Activated T-helper 1 cell treated with anti-CD3 and anti-CD28 coated beads, Interleukin-12 subunit alpha, Interleukin-12 subunit beta, Interleukin-2, Interleukin-4 antibody, amounts not matched to agents 30 ng/mL and 10 ng/mL and 1 ng/mL, durations not matched to agents 14 hours and 24 hours and 36 hours (primary cell): ENCODE results near the gene REXO4. TPM values are rescaled to one million over a fixed set of nuclear protein-coding genes. Genes with fewer than 3 reads are reported as not detected.

ENCODE experiments used
- DNase-seq: peaks from one replicate; pipeline ENCODE4 v3.0.0; 2021; ENCODE audit warnings: low spot score
- H3K27ac Mint-ChIP-seq: one replicate; pipeline ENCODE4 v1.8.0; 2021; ENCODE audit warnings: mild to moderate bottlenecking, mixed read lengths
- H3K27me3 Mint-ChIP-seq: one replicate; pipeline ENCODE4 v1.8.0; 2022; ENCODE audit warnings: mild to moderate bottlenecking, moderate library complexity, mixed read lengths; ENCODE audit not compliant: insufficient read depth
- H3K36me3 Mint-ChIP-seq: one replicate; pipeline ENCODE4 v1.8.0; 2021; ENCODE audit warnings: low read depth, mixed read lengths
- H3K4me1 Mint-ChIP-seq: one replicate; pipeline ENCODE4 v1.8.0; 2021; ENCODE audit warnings: low read depth, mixed read lengths
- H3K4me3 Mint-ChIP-seq: one replicate; pipeline ENCODE4 v1.8.0; 2021; ENCODE audit warnings: mild to moderate bottlenecking, moderate library complexity, mixed read lengths
- H3K9me3 Mint-ChIP-seq: one replicate; pipeline ENCODE4 v1.8.0; 2021; ENCODE audit warnings: mixed read lengths
- intact Hi-C: fragments of 100-400 bp; cut with micrococcal nuclease; formaldehyde crosslinking; loops from one replicate; pipeline ENCODE4 v1.15.1; 2024
- total RNA-seq: library from RNA; stranded (reverse); gene quantifications from 2 replicates; pipeline ENCODE4 v1.2.3, GENCODE V29; 2022

The REXO4 gene
- total RNA-seq, 1 donor from 2014 or later, result 42.5 TPM

GRCh38 chr9:133441571-133441970 lies 23.8 kb upstream of the REXO4 start:
- intact Hi-C loops, result no loop called here
- no peak overlapping the region for H3K4me3 Mint-ChIP-seq
- H3K4me1 Mint-ChIP-seq, result no peaks in the 10 kb centered on the region
- DNase-seq, result no peak
- no peaks in the 10 kb centered on the region for H3K9me3 Mint-ChIP-seq
- H3K27me3 Mint-ChIP-seq, result peaks cover 5% of the 10 kb centered on the region
- no peaks in the 10 kb centered on the region for H3K36me3 Mint-ChIP-seq
- H3K27ac Mint-ChIP-seq, result no peak overlapping the region

GRCh38 chr9:133440874-133441273 lies 23.1 kb upstream of the REXO4 start:
- Mint-ChIP-seq H3K9me3 (no peaks in the 10 kb centered on the region), H3K4me3 (no peak overlapping the region), H3K27ac (no peak overlapping the region), H3K4me1 (no peaks in the 10 kb centered on the region), H3K36me3 (no peaks in the 10 kb centered on the region), H3K27me3 (peaks cover 1% of the 10 kb centered on the region)
- no peak for DNase-seq
- intact Hi-C loops, result no loop called here

- Mint-ChIP-seq H3K36me3 (no peaks in the 10 kb centered on the region), H3K4me1 (no peaks in the 10 kb centered on the region), H3K9me3 (no peaks in the 10 kb centered on the region), H3K27me3 (peaks cover 1% of the 10 kb centered on the region), H3K27ac (no peak overlapping the region), H3K4me3 (no peak overlapping the region)
- intact Hi-C loops, result no loop called here
- no peak for DNase-seq
These were observed 21.5 kb upstream of the REXO4 start for GRCh38 chr9:133439337-133439736.

GRCh38 chr9:133437753-133438531 lies 20.1 kb upstream of the REXO4 start:
- Mint-ChIP-seq H3K36me3 (no peaks in the 10 kb centered on the region), H3K27ac (no peak overlapping the region), H3K4me3 (no peak overlapping the region), H3K4me1 (no peaks in the 10 kb centered on the region), H3K9me3 (no peaks in the 10 kb centered on the region), H3K27me3 (peaks cover 1% of the 10 kb centered on the region)
- no peak for DNase-seq
- intact Hi-C loops, result no loop called here

- no peaks in the 10 kb centered on the region for H3K9me3 Mint-ChIP-seq
- intact Hi-C loops, result no loop called here
- H3K27ac Mint-ChIP-seq, result no peak overlapping the region
- peaks cover 2% of the 10 kb centered on the region for H3K27me3 Mint-ChIP-seq
- H3K4me1 Mint-ChIP-seq, result no peaks in the 10 kb centered on the region
- no peak for DNase-seq
- H3K36me3 Mint-ChIP-seq, result no peaks in the 10 kb centered on the region
- no peak overlapping the region for H3K4me3 Mint-ChIP-seq
These were observed 18.9 kb upstream of the REXO4 start for GRCh38 chr9:133436681-133437080.

GRCh38 chr9:133433351-133433843 lies 15.6 kb upstream of the REXO4 start:
- H3K27me3 Mint-ChIP-seq, result peaks cover 13% of the 10 kb centered on the region
- DNase-seq, result no peak
- intact Hi-C loops, result no loop called here
- no peak overlapping the region for H3K4me3 Mint-ChIP-seq
- no peaks in the 10 kb centered on the region for H3K4me1 Mint-ChIP-seq
- H3K9me3 Mint-ChIP-seq, result no peaks in the 10 kb centered on the region
- no peak overlapping the region for H3K27ac Mint-ChIP-seq
- no peaks in the 10 kb centered on the region for H3K36me3 Mint-ChIP-seq

GRCh38 chr9:133430244-133430643 lies 12.4 kb upstream of the REXO4 start:
- no peak overlapping the region for H3K4me3 Mint-ChIP-seq
- H3K27me3 Mint-ChIP-seq, result peaks cover 30% of the 10 kb centered on the region
- H3K36me3 Mint-ChIP-seq, result no peaks in the 10 kb centered on the region

GRCh38 chr9:133429641-133430161 lies 11.9 kb upstream of the REXO4 start:
- H3K4me3 Mint-ChIP-seq, result no peak overlapping the region

More at GRCh38 chr9:133430244-133430643, 12.4 kb upstream of the REXO4 start:
- no peak for DNase-seq
- Mint-ChIP-seq H3K4me1 (no peaks in the 10 kb centered on the region), H3K9me3 (no peaks in the 10 kb centered on the region), H3K27ac (no peak overlapping the region)
- intact Hi-C loops, result no loop called here

GRCh38 chr9:133429214-133429613 lies 11.4 kb upstream of the REXO4 start:
- intact Hi-C loops, result no loop called here
- no peak for DNase-seq
- Mint-ChIP-seq H3K9me3 (no peaks in the 10 kb centered on the region), H3K4me3 (no peak overlapping the region), H3K27me3 (peaks cover 30% of the 10 kb centered on the region), H3K4me1 (no peaks in the 10 kb centered on the region), H3K27ac (no peak overlapping the region), H3K36me3 (no peaks in the 10 kb centered on the region)

More at GRCh38 chr9:133429641-133430161, 11.9 kb upstream of the REXO4 start:
- Mint-ChIP-seq H3K36me3 (no peaks in the 10 kb centered on the region), H3K9me3 (no peaks in the 10 kb centered on the region), H3K27me3 (peaks cover 30% of the 10 kb centered on the region), H3K4me1 (no peaks in the 10 kb centered on the region), H3K27ac (no peak overlapping the region)
- intact Hi-C loops, result no loop called here
- no peak for DNase-seq

GRCh38 chr9:133428617-133429101 lies 10.8 kb upstream of the REXO4 start:
- no peaks in the 10 kb centered on the region for H3K9me3 Mint-ChIP-seq
- intact Hi-C loops, result no loop called here

GRCh38 chr9:133427658-133428348 lies 10.0 kb upstream of the REXO4 start:
- no peak for DNase-seq
- Mint-ChIP-seq H3K27me3 (peaks cover 30% of the 10 kb centered on the region), H3K9me3 (no peaks in the 10 kb centered on the region), H3K36me3 (no peaks in the 10 kb centered on the region), H3K4me1 (no peaks in the 10 kb centered on the region), H3K4me3 (no peak overlapping the region), H3K27ac (no peak overlapping the region)
- intact Hi-C loops, result no loop called here

More at GRCh38 chr9:133428617-133429101, 10.8 kb upstream of the REXO4 start:
- Mint-ChIP-seq H3K4me1 (no peaks in the 10 kb centered on the region), H3K4me3 (no peak overlapping the region), H3K27ac (no peak overlapping the region), H3K27me3 (peaks cover 30% of the 10 kb centered on the region), H3K36me3 (no peaks in the 10 kb centered on the region)
- no peak for DNase-seq

GRCh38 chr9:133426011-133426410 lies 8.2 kb upstream of the REXO4 start:
- Mint-ChIP-seq H3K36me3 (no peaks in the 10 kb centered on the region), H3K27me3 (peaks cover 27% of the 10 kb centered on the region), H3K4me3 (no peak overlapping the region), H3K4me1 (peaks cover 6% of the 10 kb centered on the region), H3K27ac (no peak overlapping the region), H3K9me3 (no peaks in the 10 kb centered on the region)
- intact Hi-C loops, result no loop called here
- no peak for DNase-seq

GRCh38 chr9:133425049-133425632 lies 7.3 kb upstream of the REXO4 start:
- Mint-ChIP-seq H3K36me3 (no peaks in the 10 kb centered on the region), H3K27ac (no peak overlapping the region), H3K4me3 (no peak overlapping the region), H3K4me1 (peaks cover 12% of the 10 kb centered on the region), H3K27me3 (peaks cover 25% of the 10 kb centered on the region), H3K9me3 (no peaks in the 10 kb centered on the region)
- intact Hi-C loops, result no loop called here
- DNase-seq, result no peak
